ENCODE data around the gene MTMR4.
"Not testable (repeated sequence)": the region's sequence is repeated elsewhere in the genome, so short reads cannot be mapped to it uniquely, and the experiment has no call there.

MTMR4 gene

DNA sequence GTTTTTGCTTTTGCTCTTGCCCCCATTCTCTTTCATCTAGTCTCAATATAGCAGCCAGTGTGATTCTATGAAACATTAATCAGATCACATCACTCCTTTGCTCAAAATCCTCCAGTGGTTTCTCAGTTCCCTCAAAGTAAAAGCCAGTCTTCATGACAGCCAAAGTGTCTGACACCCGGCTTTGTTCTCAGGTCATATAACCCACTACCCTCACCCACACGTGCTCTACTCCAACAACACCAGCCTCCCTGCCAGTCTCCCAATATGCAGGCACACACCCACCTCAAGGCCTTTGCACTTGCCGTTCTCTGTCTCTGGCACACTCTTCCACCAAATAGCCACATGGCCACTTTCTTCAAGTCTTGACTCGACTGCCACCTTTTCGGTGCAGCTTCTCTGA, 4.4 kb downstream of the MTMR4 start:
- ChIA-PET POLR2A (ENCODE audit: low non-redundant PET) (no interaction called here), CTCF (no interaction called here)
- no peak overlapping the region for H3K27ac ChIP-seq
- TF ChIP-seq, protein P1, sequence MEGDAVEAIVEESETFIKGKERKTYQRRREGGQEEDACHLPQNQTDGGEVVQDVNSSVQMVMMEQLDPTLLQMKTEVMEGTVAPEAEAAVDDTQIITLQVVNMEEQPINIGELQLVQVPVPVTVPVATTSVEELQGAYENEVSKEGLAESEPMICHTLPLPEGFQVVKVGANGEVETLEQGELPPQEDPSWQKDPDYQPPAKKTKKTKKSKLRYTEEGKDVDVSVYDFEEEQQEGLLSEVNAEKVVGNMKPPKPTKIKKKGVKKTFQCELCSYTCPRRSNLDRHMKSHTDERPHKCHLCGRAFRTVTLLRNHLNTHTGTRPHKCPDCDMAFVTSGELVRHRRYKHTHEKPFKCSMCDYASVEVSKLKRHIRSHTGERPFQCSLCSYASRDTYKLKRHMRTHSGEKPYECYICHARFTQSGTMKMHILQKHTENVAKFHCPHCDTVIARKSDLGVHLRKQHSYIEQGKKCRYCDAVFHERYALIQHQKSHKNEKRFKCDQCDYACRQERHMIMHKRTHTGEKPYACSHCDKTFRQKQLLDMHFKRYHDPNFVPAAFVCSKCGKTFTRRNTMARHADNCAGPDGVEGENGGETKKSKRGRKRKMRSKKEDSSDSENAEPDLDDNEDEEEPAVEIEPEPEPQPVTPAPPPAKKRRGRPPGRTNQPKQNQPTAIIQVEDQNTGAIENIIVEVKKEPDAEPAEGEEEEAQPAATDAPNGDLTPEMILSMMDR (conservative IDR thresholded peaks at IDR 0.05; ENCODE audit: low read depth): no peak
- DNase-seq (ENCODE audit: low spot score): no peak

DNA sequence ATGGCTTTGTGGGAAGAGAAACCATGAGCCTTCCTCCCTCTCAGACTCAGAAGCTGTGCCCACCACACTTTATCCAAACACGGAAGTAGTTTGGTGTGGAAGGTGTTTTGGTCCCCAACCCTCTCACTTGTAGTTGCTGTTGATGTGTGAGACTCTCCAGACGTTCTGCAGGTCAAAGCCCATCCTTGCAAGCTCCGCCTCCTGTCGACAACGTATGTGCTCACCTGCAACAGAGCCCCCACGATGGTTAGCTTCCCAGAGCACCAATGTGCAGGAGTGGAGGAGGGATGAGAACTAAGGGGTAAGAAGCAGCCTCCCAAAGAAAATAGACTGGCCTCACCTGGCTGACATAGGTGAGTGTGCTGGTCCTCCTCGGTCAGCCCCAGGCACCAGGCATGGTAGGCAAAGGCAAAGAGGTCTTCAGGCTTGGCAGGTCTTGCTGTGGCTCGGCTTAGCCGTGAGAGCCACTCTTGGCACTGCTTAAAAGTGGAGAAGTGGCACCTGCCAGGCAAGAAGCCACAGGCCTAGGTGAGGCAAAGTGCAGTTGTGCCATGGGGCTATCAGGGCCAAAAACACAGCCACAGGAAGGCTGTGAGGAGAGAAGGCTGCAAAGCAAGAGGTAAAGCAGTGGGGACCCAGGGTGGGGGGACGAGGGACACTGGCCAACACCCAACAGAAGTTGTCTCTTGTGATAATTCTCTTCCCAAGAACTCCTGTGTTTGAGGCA, 5.9 kb downstream of the MTMR4 start:
- no peak overlapping the region for H3K27ac ChIP-seq
- TF ChIP-seq, protein P1 (conservative IDR thresholded peaks at IDR 0.05; ENCODE audit: low read depth): no peak
- POLR2A ChIA-PET (ENCODE audit: low non-redundant PET): no interaction called here
- CTCF ChIA-PET: no interaction called here
- DNase-seq (ENCODE audit: low spot score): no peak

DNA sequence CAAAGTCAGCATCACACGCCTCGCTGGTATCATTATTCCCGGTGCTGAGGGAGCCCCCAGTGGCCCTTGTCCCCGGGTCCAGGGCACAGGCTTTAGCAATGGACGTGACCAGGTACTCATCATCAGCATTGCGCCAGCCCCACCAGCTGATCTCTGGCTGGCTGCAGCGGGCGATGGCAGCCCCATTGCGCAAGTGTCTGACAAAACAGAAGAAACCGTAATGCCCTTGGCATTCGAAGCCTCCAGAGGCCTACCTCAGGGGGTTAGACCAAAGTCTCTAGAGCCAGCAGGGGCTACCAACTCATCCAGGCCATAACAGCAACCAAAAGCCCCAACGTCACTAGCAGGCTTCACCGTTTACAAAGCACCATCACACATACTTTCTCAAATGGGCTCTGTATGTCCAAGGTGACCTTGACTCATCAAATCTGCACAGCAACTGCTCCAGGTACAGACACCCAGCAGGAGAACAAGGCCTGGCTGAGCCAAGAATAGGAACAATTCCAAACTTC, 7.3 kb downstream of the MTMR4 start:
- TF ChIP-seq, protein P1 (conservative IDR thresholded peaks at IDR 0.05; ENCODE audit: low read depth): no peak
- H3K27ac ChIP-seq: peak overlapping the region; percentile 23; the same call in 1 of the 2 replicates
- ChIA-PET POLR2A (ENCODE audit: low non-redundant PET) (no interaction called here), CTCF (no interaction called here)
- no peak for DNase-seq (ENCODE audit: low spot score)

DNA sequence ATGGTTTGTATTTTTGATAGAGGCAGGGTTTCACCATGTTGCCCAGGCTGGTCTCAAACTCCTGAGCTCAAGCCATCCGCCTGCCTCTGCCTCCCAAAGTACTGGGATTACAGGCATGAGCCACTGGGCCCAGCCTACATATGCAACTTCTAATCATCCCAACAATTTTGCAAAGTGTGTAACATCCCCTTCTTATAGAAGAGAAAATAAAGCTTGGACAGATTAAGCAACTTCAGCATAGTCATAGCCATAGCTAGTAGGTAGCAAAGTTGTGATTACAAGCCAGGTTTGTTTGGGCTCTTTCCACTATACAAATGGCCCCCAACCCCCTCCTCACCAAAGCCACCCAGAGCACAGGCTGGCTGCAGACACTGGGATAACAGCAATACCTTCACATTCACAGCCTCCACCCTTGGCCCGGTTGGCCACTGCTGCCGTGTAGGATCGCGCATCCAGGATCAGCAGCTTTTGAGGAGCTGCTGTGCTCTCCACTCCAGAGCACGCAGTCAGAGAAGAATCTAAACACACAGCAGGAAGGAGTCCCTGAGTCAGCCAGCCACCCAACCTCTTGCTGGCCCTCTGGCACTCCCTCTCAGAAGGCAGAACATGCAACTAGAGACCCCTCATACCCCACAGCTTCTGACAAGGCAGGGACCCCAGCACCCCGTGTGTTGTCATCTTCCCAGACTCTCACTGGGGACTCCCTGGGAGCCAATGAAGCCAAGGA, 7.9 kb downstream of the MTMR4 start:
- TF ChIP-seq, protein P1 (conservative IDR thresholded peaks at IDR 0.05; ENCODE audit: low read depth): no peak
- no peak for DNase-seq (ENCODE audit: low spot score)
- ChIA-PET POLR2A (ENCODE audit: low non-redundant PET) (interaction anchor here (0.6 kb wide), 1 partner anchor 15 kb away, joined by 3 read pairs; no protein-coding TSS in a partner anchor), CTCF (interaction anchor here (0.5 kb wide), 1 partner anchor 954 kb away, joined by 4 read pairs; no protein-coding TSS in a partner anchor)
- H3K27ac ChIP-seq: peak overlapping the region; percentile 23; the same call in 1 of the 2 replicates

DNA sequence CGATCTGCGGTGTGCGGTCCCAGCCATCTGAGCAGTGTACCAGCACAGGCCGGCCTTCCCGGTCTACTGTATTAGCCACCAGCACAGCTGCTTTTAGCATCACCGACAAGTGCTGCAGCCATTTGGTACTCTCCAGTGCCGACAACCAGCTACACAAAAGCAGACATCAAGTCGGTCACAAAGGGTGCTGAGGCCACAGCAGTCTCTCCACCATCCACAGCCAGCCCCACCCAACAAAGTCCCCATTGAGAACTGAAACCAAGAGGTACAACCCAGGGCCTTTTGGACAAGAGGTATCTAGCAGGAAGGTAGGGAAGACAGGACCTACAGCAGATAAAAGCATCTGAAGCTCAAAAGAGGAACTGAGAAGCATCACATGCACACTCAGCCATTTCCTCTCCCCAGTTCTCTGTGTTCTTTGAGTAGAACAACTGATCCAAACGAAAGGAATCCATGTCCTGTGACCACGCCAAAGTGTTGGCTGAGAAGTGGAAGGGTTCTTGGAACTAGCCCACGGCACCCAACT, 9.5 kb downstream of the MTMR4 start:
- H3K27ac ChIP-seq: no peak overlapping the region
- DNase-seq (ENCODE audit: low spot score): no peak
- CTCF ChIA-PET: no interaction called here
- POLR2A ChIA-PET (ENCODE audit: low non-redundant PET): no interaction called here
- TF ChIP-seq, protein P1 (conservative IDR thresholded peaks at IDR 0.05; ENCODE audit: low read depth): no peak

DNA sequence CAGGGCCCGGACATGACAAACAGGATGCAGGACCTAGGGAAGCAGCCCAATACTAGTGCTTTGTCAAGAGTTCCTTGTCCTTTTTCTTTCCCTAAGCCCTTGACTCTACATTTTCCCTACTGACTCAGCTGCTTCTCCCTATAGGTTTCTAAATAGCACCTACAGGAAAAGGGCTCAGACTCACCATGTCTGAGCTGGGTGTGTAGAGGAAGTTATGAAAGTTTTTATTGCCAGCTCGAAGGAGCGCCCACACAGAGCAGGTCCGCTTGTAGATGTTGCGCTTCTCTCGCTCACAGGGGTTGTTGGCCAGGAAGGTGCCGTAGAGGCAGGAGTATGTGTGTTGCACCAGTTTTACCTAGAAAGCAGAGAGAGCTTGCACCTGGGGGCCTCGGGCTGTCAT, 10.6 kb downstream of the MTMR4 start:
- DNase-seq (ENCODE audit: low spot score): no peak
- TF ChIP-seq, protein P1 (conservative IDR thresholded peaks at IDR 0.05; ENCODE audit: low read depth): no peak
- ChIA-PET CTCF (no interaction called here), POLR2A (ENCODE audit: low non-redundant PET) (no interaction called here)
- no peak overlapping the region for H3K27ac ChIP-seq

DNA sequence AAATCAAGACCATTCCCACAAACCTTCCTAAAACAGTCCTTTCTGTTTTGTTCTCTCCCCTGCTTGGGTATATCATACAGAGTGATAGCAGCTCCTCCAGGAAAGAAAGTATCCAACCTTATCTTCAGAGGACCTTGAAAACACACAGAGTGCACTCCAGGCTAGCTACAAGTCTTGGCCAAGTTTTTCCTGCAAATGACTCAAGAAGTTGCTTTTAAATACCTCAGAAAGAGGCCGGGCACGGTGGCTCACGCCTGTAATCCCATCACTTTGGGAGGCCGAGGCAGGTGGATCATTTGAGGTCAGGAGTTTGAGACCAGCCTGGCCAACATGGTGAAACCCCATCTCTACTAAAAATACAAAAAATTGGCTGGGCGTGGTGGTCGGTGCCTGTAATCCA, 11.3 kb downstream of the MTMR4 start:
- DNase-seq (ENCODE audit: low spot score); H3K27ac ChIP-seq; POLR2A ChIA-PET (ENCODE audit: low non-redundant PET): not testable (repeated sequence)
- CTCF ChIA-PET: interaction anchor here (0.7 kb wide), 1 partner anchor 367 kb away, joined by 3 read pairs; no protein-coding TSS in a partner anchor
